HG03025 (cell line): ENCODE results near the gene ADGRV1.
A peak's percentile ranks its signal among the peaks of the same experiment; 100 is the strongest.

Source experiments
- ATAC-seq: cut with Tn5 transposase; IDR thresholded peaks from one replicate; pipeline ENCODE4 v1.9.1; 2021; ENCODE audit warnings: mild to moderate bottlenecking, moderate library complexity; ENCODE audit not compliant: unreplicated experiment, low FRiP score

ADGRV1 gene

GRCh38 chr5:90558344-90559192 lies at the start of gene ADGRV1:
Gene ADGRV1, plus strand, starts transcription at chr5:90558797. Its CDS starts 99 bp downstream, at chr5:90558896.
- ATAC-seq = no peak

GRCh38 chr5:90510438-90510837 lies 48.2 kb upstream of the ADGRV1 start:
- no peak for ATAC-seq

GRCh38 chr5:90514520-90514919 lies 44.1 kb upstream of the ADGRV1 start:
- no peak for ATAC-seq

GRCh38 chr5:90518661-90519060 lies 39.9 kb upstream of the ADGRV1 start:
- ATAC-seq = no peak

GRCh38 chr5:90519081-90519480 lies 39.5 kb upstream of the ADGRV1 start:
- ATAC-seq = no peak

- peak; percentile 6 for ATAC-seq
Observed at GRCh38 chr5:90528601-90529193, 29.9 kb upstream of the ADGRV1 start.

- peak; percentile 91 for ATAC-seq
Observed at GRCh38 chr5:90529194-90529938, 29.2 kb upstream of the ADGRV1 start, which contains the start of gene LYSMD3. Gene LYSMD3, minus strand, starts transcription at chr5:90529584. Its CDS starts 4,295 bp downstream, at chr5:90525289.

- peak; percentile 51 for ATAC-seq
Observed at GRCh38 chr5:90529939-90530677, 28.5 kb upstream of the ADGRV1 start.

GRCh38 chr5:90530736-90531487 lies 27.7 kb upstream of the ADGRV1 start:
- no peak for ATAC-seq

- ATAC-seq = no peak
Observed at GRCh38 chr5:90533794-90534193, 24.8 kb upstream of the ADGRV1 start.

- ATAC-seq = no peak
Observed at GRCh38 chr5:90534922-90535321, 23.7 kb upstream of the ADGRV1 start.

GRCh38 chr5:90542827-90543519 lies 15.6 kb upstream of the ADGRV1 start:
- ATAC-seq = no peak

GRCh38 chr5:90545511-90545910 lies 13.1 kb upstream of the ADGRV1 start:
- ATAC-seq = no peak

- no peak for ATAC-seq
Observed at GRCh38 chr5:90546216-90546837, 12.3 kb upstream of the ADGRV1 start.

- no peak for ATAC-seq
Observed at GRCh38 chr5:90547072-90547536, 11.5 kb upstream of the ADGRV1 start.

GRCh38 chr5:90548069-90548593 lies 10.5 kb upstream of the ADGRV1 start:
- ATAC-seq = no peak

- ATAC-seq = no peak
Observed at GRCh38 chr5:90549223-90549622, 9.4 kb upstream of the ADGRV1 start.

- no peak for ATAC-seq
Observed at GRCh38 chr5:90549729-90550275, 8.8 kb upstream of the ADGRV1 start.
